Duodenal mucosa (tissue), 2 donors: Measurements from ENCODE around the gene SH3TC1.

Source experiments
- H3K27ac ChIP-seq: one replicate; pipeline ENCODE4 v1.7.0; 2013; ENCODE audit warnings: low read depth, low read length
- H3K27me3 ChIP-seq, 2 donors: one replicate each; pipeline ENCODE4 v1.7.0; 2013; ENCODE audit warnings: low read length in 2 of 2, control low read depth in 1 of 2; ENCODE audit not compliant: insufficient read depth in 2 of 2, control insufficient read depth in 1 of 2
- H3K36me3 ChIP-seq, 2 donors: one replicate each; pipeline ENCODE4 v1.7.0; 2013; ENCODE audit warnings: low read length in 2 of 2, control low read depth in 1 of 2; ENCODE audit not compliant: insufficient read depth in 2 of 2, control insufficient read depth in 1 of 2
- H3K4me1 ChIP-seq, 2 donors: one replicate each; pipeline ENCODE4 v1.7.0; 2013; ENCODE audit warnings: low read length in 2 of 2, control low read depth in 1 of 2; ENCODE audit not compliant: insufficient read depth in 2 of 2, control insufficient read depth in 1 of 2
- H3K4me3 ChIP-seq, 2 donors: one replicate each; pipeline ENCODE4 v1.7.0; 2013; ENCODE audit warnings: low read length in 2 of 2, low read depth in 1 of 2
- H3K9ac ChIP-seq, 2 donors: one replicate each; pipeline ENCODE4 v1.7.0; 2013; ENCODE audit warnings: low read length in 2 of 2, low read depth in 1 of 2
- H3K9me3 ChIP-seq, 2 donors: one replicate each; pipeline ENCODE4 v1.7.0; 2013; ENCODE audit warnings: low read length in 2 of 2, control low read depth in 1 of 2; ENCODE audit not compliant: control insufficient read depth in 1 of 2

Gene SH3TC1

GRCh38 chr4:8163436-8164193, 35.5 kb upstream of the SH3TC1 start:
- peaks cover 0 to 9% of the 10 kb centered on the region in 2 donors for H3K4me1 ChIP-seq

DNA sequence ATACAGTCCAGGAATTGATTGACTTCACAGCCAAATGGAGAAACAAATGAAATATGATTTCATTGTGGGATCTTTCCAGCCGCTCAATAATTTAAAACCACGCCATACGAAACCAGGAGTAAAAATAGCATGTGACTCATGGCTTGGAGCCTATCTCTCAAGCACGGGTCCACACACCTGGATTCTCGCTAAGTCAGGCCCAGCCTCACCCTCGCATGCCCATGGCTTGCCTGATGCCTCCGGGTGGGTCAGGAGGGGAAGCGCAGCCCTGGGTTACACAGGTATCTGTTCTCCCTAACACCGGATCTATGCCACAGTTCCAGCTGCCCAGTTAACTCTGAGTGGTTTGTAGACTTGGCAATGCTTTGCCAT, 34.9 kb upstream of the SH3TC1 start:
- H3K9me3 ChIP-seq = peaks cover 8% of the 10 kb centered on the region in 2 donors
- no peak overlapping the region for H3K27ac ChIP-seq
- H3K9ac ChIP-seq = no peak overlapping the region
- H3K36me3 ChIP-seq = no peaks in the 10 kb centered on the region
- H3K4me3 ChIP-seq = no peak overlapping the region
- H3K27me3 ChIP-seq = no peaks in the 10 kb centered on the region
- peaks cover 0 to 7% of the 10 kb centered on the region in 2 donors for H3K4me1 ChIP-seq

More at GRCh38 chr4:8163436-8164193, 35.5 kb upstream of the SH3TC1 start:
- Histone ChIP-seq H3K9me3 (peaks cover 4% of the 10 kb centered on the region in 2 donors), H3K27ac (no peak overlapping the region), H3K36me3 (no peaks in the 10 kb centered on the region), H3K9ac (no peak overlapping the region), H3K27me3 (no peaks in the 10 kb centered on the region), H3K4me3 (no peak overlapping the region)

GRCh38 chr4:8164687-8165086, 34.4 kb upstream of the SH3TC1 start:
- peaks cover 0 to 2% of the 10 kb centered on the region in 2 donors for H3K4me1 ChIP-seq
- no peak overlapping the region for H3K27ac ChIP-seq
- no peak overlapping the region for H3K4me3 ChIP-seq
- H3K9me3 ChIP-seq = peaks cover 8% of the 10 kb centered on the region in 2 donors
- H3K9ac ChIP-seq = no peak overlapping the region
- H3K36me3 ChIP-seq = no peaks in the 10 kb centered on the region
- H3K27me3 ChIP-seq = no peaks in the 10 kb centered on the region

DNA sequence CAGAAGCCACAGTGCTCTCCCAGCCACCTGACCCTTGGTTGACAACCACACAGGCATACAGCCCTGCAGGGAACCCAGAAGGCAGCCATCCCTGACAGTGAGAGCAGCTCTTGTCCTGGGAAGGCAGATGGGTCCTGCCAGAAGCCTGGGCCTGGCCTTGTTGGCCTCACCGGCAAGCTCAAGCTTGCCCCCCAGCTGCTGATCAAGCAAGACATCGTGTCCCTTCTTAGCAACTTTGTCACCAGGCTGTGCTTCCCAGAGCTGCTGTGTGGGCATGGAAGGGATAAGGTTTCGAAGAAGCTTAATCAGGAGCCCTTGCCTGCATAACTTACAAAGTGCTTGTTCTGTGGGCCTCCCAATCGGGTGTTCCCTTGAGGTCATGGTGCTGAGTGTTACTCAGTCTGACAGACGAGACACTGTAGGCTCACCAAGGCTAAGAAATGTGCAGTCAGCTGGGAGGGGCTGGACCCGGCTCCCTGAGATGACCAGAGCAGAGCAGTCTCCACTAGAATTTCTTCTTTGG, 33.7 kb upstream of the SH3TC1 start:
- no peak overlapping the region for H3K27ac ChIP-seq
- H3K4me3 ChIP-seq = no peak overlapping the region
- H3K9me3 ChIP-seq = peaks cover 8% of the 10 kb centered on the region in 2 donors
- no peaks in the 10 kb centered on the region for H3K4me1 ChIP-seq
- H3K27me3 ChIP-seq = no peaks in the 10 kb centered on the region
- no peaks in the 10 kb centered on the region for H3K36me3 ChIP-seq
- H3K9ac ChIP-seq = no peak overlapping the region

DNA sequence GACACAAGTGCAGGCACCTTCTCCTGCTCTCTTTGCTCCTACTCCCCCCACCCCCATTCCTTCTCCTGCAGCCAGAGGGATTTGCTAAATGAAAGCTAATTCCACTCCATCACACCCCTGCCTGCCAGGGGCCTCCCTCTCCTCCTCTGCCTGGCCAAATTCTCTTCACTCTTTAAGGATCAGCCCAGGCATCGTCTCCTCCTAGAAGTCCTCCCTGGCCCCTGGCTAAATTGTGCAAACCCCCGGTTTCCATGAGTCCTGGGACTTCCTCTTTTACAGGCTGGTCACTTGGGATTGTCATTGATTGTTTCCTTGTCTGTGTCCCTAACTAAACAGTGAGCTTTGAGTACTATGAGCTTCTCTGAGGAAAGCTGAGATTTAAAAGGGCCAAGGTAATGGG, 31.8 kb upstream of the SH3TC1 start:
- H3K4me3 ChIP-seq = no peak overlapping the region
- H3K36me3 ChIP-seq = no peaks in the 10 kb centered on the region
- peaks cover 8% of the 10 kb centered on the region in 2 donors for H3K9me3 ChIP-seq
- no peaks in the 10 kb centered on the region for H3K4me1 ChIP-seq
- H3K27me3 ChIP-seq = no peaks in the 10 kb centered on the region
- H3K9ac ChIP-seq = no peak overlapping the region
- H3K27ac ChIP-seq = no peak overlapping the region

DNA sequence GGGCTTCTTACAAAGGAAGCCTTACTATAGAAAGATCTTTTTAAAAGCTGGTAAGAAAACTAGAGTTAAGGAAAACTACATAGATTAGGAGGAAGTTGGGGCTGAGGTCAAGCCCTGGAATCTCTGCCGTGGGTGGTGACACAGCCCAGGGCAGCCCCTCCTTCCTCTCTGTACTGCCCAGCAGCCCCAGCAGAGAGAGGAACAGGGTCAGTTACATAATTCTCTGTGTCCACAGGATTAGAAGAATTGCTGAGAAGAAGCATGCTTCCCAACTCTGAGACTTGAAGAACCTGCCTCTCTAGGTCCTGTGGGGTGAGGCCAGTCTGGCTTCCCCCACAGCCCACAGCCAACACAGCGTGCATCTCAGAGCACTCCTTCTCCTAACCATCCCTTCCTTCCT, 31.3 kb upstream of the SH3TC1 start:
- no peak overlapping the region for H3K4me3 ChIP-seq
- no peak overlapping the region for H3K9ac ChIP-seq
- no peaks in the 10 kb centered on the region for H3K4me1 ChIP-seq
- H3K27me3 ChIP-seq = no peaks in the 10 kb centered on the region
- H3K27ac ChIP-seq = no peak overlapping the region
- H3K9me3 ChIP-seq = peaks cover 8% of the 10 kb centered on the region in 2 donors
- H3K36me3 ChIP-seq = no peaks in the 10 kb centered on the region

DNA sequence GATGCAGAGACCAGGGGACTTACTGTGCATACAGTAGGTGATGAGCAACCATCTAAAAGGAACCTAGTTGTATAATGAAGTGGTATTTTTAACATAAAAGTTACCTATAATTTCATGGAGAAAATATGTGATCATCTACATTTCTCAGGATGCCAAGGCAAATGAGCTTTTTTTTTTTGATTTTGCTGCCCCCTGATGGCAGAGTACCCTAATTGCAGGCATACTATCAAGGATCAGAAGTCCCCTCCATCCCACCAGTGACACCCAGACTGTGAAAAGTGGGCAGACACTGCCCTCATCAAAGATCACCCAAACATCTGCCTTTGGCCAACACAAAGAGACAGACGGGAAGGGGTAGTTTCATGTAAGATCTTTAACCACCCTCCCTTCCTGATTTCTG, 30.9 kb upstream of the SH3TC1 start:
- H3K4me1 ChIP-seq = no peaks in the 10 kb centered on the region
- H3K9ac ChIP-seq = no peak overlapping the region
- no peak overlapping the region for H3K4me3 ChIP-seq
- peaks cover 8% of the 10 kb centered on the region in 2 donors for H3K9me3 ChIP-seq
- H3K36me3 ChIP-seq = no peaks in the 10 kb centered on the region
- no peak overlapping the region for H3K27ac ChIP-seq
- H3K27me3 ChIP-seq = no peaks in the 10 kb centered on the region

DNA sequence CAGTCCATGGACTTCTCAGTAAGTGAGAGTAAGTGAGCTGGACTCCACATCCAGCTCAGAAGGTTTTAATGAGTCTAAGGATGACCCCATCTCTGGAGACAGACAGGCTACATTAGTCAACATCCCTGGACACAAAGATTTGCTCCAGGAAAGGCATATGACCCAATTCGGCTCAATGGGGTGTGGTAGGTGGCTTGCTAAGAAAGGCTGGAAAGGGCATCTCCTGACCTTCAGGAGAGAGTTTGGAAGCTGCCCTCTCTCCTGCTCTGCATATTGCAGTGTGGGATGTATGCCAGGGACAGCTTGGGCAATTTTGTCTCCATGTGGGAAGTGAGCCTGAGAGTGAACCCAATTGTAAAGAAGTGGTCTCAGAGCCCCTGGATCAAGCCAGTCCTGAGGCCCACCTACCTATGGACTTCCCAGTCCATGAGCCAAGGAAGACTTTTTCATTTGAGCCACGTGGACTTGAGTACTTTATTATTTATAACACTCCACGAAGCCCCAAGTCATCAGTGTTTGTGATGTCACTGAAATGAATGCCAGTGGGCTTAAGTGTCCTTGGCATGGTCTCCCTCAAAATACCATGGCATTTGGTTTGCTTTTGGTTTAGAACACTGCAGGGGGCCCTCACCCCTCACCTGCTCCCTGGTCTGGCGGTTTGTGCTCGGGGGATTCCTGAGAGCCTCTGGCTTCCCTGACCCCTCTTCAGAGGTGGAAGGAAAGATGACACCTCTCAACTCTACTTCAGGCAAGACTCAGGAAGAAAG, 30.1 kb upstream of the SH3TC1 start:
- no peak overlapping the region for H3K4me3 ChIP-seq
- H3K36me3 ChIP-seq = no peaks in the 10 kb centered on the region
- H3K4me1 ChIP-seq = no peaks in the 10 kb centered on the region
- peaks cover 8% of the 10 kb centered on the region in 2 donors for H3K9me3 ChIP-seq
- H3K27ac ChIP-seq = no peak overlapping the region
- H3K27me3 ChIP-seq = no peaks in the 10 kb centered on the region
- no peak overlapping the region for H3K9ac ChIP-seq

DNA sequence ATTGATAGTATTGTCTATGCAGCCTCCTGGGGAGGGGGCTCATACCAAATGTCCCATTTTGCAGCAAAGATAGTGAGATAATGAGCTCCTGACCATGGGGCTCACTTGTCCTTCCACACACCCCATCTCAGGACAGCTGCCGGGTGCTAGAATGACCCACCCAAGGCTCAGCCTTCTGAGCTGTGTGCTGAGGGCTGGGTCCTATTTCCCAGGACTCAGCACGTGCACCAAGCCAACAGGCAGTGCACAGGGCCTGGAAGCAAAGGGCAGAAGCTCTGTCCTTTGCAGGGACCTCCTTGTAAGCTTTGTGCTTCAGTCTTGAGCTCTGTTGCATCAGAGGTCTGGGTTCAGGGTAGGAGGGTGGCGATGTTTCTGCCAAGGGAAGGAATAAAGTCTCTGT, 29.3 kb upstream of the SH3TC1 start:
- no peaks in the 10 kb centered on the region for H3K4me1 ChIP-seq
- H3K4me3 ChIP-seq = no peak overlapping the region
- H3K9me3 ChIP-seq = peaks cover 8% of the 10 kb centered on the region in 2 donors
- no peaks in the 10 kb centered on the region for H3K27me3 ChIP-seq
- H3K27ac ChIP-seq = no peak overlapping the region
- H3K36me3 ChIP-seq = no peaks in the 10 kb centered on the region
- no peak overlapping the region for H3K9ac ChIP-seq

- Histone ChIP-seq H3K9ac (no peak overlapping the region), H3K27ac (no peak overlapping the region), H3K27me3 (peaks cover 0 to under 1% of the 10 kb centered on the region in 2 donors), H3K9me3 (peaks cover 8% of the 10 kb centered on the region in 2 donors), H3K36me3 (no peaks in the 10 kb centered on the region), H3K4me1 (no peaks in the 10 kb centered on the region), H3K4me3 (no peak overlapping the region)
Measured at GRCh38 chr4:8170341-8170740, 28.7 kb upstream of the SH3TC1 start.
